Mammary epithelial cell (primary cell): ENCODE results near the gene TMC2.

Experiments
- CTCF ChIP-seq, 2 donors: IDR thresholded peaks in 1 of 2; conservative IDR thresholded peaks in 1 of 2; 2 replicates each; pipeline ENCODE4 v1.5.1; 2011 to 2012; ENCODE audit warnings: inconsistent platforms in 2 of 2, low read length in 2 of 2, mild to moderate bottlenecking in 2 of 2, control low read depth in 1 of 2, low read depth in 1 of 2; ENCODE audit not compliant: insufficient read depth in 1 of 2; ENCODE audit errors: extremely low read depth in 1 of 2
- EZH2 ChIP-seq: IDR thresholded peaks from 2 replicates; pipeline ENCODE4 v1.6.1; 2012; ENCODE audit warnings: low read length, inconsistent platforms, borderline replicate concordance

- TF ChIP-seq CTCF (conservative IDR thresholded peaks at IDR 0.05 in 1 of 2, IDR thresholded peaks at IDR 0.05 in 1 of 2; ENCODE audit: extremely low read depth in 1 of 2, insufficient read depth in 1 of 2, low read depth in 1 of 2, low read length in 2 of 2) (no peak), EZH2 (no peak)
These were observed 20.0 kb upstream of the TMC2 start for GRCh38 chr20:2516399-2516798.
